ENCODE measurements around the gene MKNK1. TPM values are rescaled to one million over a fixed set of nuclear protein-coding genes. Genes with fewer than 3 reads are reported as not detected.

MKNK1 gene
- total and polyA plus RNA-seq, 2 donors (not counting 1 experiment from before 2014, with no cell fraction given): 51.0 to 73.0 TPM

- POLR2A ChIA-PET: no interaction called here
- intact Hi-C loops (cut with micrococcal nuclease): no loop called here
Observed at GRCh38 chr1:46580140-46580903, 23.7 kb downstream of the MKNK1 start.

More at GRCh38 chr1:46580140-46580903, 23.7 kb downstream of the MKNK1 start:
- no peaks in the 10 kb centered on the region for H3K79me2 ChIP-seq (ENCODE audit: control insufficient read depth, insufficient read depth, low read length)
- H3K9ac ChIP-seq (ENCODE audit: low read length): no peak overlapping the region
- no peak overlapping the region for H3K27ac ChIP-seq (ENCODE audit: low read length in 2 of 2)
- Mint-ChIP-seq H3K4me3 (no peak overlapping the region), H3K27me3 (no peaks in the 10 kb centered on the region), H3K4me1 (peaks cover 2% of the 10 kb centered on the region), H3K27ac (no peak overlapping the region), H3K9me3 (ENCODE audit: insufficient read depth) (no peaks in the 10 kb centered on the region)
- no peak overlapping the region for H2AFZ ChIP-seq (ENCODE audit: insufficient read depth, low read depth, low read length, poor library complexity, severe bottlenecking)
- H4K20me1 ChIP-seq (ENCODE audit: control insufficient read depth, insufficient read depth, low read length, poor library complexity, severe bottlenecking): no peaks in the 10 kb centered on the region
- no peak overlapping the region for H3K4me3 ChIP-seq (ENCODE audit: control extremely low read depth in 1 of 5, extremely low read depth in 1 of 5, insufficient read depth in 1 of 5, low read depth in 2 of 5, low read length in 4 of 5)
- H3K4me1 ChIP-seq (ENCODE audit: control insufficient read depth in 2 of 2, insufficient read depth in 2 of 2, low read length in 2 of 2): no peaks in the 10 kb centered on the region
- WGBS (ENCODE audit: insufficient coverage): 55% methylated on average over 2 of the region's 6 CpGs
- DNase-seq (no peak), ATAC-seq (ENCODE audit: low read depth) (no peak)
- no peak overlapping the region for H3K4me2 ChIP-seq (replicated peaks; ENCODE audit: low read depth, low read length, poor library complexity, severe bottlenecking)
- TF ChIP-seq EZH2 (IDR thresholded peaks at IDR 0.05; ENCODE audit: borderline replicate concordance, insufficient read depth, low read depth, low read length, poor library complexity, severe bottlenecking) (no peak), CTCF (IDR thresholded peaks at IDR 0.05) (no peak)
- no peaks in the 10 kb centered on the region for H3K9me3 ChIP-seq (ENCODE audit: control extremely low read depth in 1 of 3, control insufficient read depth in 2 of 3, insufficient read depth in 1 of 3, low read length in 2 of 3)
- no peaks in the 10 kb centered on the region for H3K27me3 ChIP-seq (replicated peaks in 1 of 4; ENCODE audit: control extremely low read depth in 1 of 4, control insufficient read depth in 3 of 4, insufficient read depth in 4 of 4, low read length in 3 of 4)
- peaks cover 0 to 52% of the 10 kb centered on the region in 2 experiments for H3K36me3 ChIP-seq (replicated peaks in 1 of 2; ENCODE audit: control extremely low read depth in 1 of 2, control insufficient read depth in 1 of 2, extremely low read depth in 1 of 2, insufficient read depth in 2 of 2, low read length in 1 of 2)
- CTCF ChIA-PET: interaction anchor here (0.5 to 1.5 kb wide), 2 partner anchors 134 to 785 kb away, joined by 3 read pairs; no protein-coding TSS in a partner anchor
